Mononuclear cell (primary cell): ENCODE data around the gene HCFC1. TPM values are rescaled to one million over a fixed set of nuclear protein-coding genes. Genes with fewer than 3 reads are reported as not detected.

Experiments used
- H3K27me3 ChIP-seq: 2 replicates; pipeline ENCODE4 v1.6.0; 2011; ENCODE audit warnings: low read length, control low read depth; ENCODE audit not compliant: insufficient read depth
- H3K4me1 ChIP-seq: 2 replicates; pipeline ENCODE4 v1.5.1; 2011; ENCODE audit warnings: mild to moderate bottlenecking, low read length, control low read depth; ENCODE audit not compliant: insufficient read depth
- H3K4me3 ChIP-seq: 2 replicates; pipeline ENCODE4 v1.5.1; 2011; ENCODE audit warnings: mild to moderate bottlenecking, low read length, moderate library complexity
- H3K9me3 ChIP-seq: 2 replicates; pipeline ENCODE4 v1.5.1; 2011; ENCODE audit warnings: low read depth, mild to moderate bottlenecking, control low read depth, low read length
- total RNA-seq: library from RNA; depleted of rRNA; stranded (reverse); fragments of >200 nt; gene quantifications from one replicate; pipeline ENCODE4 v1.2.3, GENCODE V29; 2012

The HCFC1 gene
- total RNA-seq, 1 donor, result 26.4 TPM

DNA sequence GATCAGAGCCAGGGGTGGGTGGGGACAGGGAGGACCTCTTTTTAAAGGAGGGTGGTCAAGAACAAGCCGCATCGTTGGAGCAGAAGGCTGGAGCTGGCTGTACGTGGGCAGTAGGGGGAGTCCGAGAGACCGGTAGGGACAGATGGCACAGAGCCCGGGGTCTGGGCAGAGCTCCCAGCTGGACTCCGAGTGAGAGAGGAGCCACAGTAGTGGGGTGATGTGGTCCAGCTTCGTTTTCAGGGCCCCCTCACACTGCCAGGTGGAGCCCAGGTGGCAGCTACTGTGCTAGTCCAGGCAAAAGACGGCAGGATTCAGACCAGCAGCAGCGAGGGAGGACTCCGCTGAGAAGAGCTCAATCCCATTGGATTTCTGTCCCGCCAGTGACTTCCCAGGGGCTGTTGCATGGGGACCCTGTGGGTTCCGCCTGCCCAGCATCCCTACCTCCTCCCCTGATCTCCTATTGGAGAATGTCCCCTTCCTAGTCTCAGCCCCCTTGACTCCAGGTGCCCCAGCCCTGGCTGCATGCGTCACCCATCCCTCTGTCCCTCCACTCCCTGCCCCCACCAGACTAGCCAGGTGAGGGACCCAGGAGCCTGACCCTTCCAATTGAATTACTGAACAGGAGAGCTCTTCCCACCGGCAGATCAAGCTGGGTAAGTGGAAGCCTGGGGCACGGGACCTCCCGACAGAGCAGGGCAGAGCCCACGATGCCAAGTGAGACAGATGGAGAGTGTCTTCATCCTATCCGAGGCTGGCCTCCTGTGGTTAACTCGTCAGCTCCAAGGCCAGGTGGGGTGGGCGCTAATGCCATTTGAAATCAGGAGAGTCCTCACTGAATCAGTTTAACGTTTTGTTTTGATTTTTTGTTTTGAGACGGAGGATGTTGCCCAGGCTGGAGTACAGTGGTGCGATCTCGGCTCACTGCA lies 48.4 kb downstream of the HCFC1 start:
- Histone ChIP-seq H3K4me3 (no peak overlapping the region), H3K4me1 (peaks cover 40% of the 10 kb centered on the region)

DNA sequence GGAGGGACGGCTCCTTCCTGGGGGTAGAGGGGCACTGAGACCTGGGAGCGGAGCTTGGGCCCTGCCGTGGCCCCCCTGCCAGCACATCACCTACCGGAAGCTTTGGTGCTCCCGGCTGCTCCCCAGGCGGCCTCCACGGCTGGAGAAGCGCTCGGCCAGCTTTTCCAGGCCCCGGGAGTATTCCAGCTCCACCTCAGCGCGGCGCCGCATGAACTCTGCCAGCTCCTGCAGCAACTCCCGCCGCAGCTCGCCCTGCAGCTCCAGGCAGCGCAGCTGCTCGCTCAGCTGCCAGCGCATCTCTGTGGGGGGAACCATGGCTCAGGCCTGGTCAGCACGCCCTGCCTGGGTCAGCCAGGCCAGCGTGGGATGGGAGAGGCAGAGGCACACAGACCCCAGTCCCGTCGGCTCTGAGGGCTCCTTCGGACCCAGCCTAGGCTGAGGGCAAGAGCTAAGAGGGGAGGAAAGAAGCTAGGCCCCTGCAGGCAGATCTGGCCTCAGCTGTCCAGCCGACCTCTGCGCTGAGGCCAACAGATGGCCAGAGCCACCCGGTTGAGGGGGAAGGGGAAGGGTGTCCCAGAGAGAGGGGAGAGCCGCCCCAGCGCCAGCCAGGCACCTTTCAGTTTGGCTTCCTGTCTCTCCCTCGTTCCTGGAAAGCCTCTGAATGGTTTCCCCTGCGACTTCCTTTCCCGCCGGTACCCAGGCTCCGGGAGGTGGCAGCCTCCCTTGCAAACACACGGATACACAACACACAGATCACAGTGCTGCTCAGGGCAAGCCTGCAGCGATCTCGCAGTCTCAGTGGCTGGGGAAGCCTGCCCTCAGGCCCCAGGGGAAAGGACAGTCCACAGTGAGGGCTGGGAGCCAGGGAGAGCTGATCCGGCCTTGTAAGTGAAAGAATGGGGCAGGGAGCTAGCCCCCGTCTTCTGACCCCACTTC lies 49.8 kb downstream of the HCFC1 start:
- Histone ChIP-seq H3K9me3 (no peaks in the 10 kb centered on the region), H3K4me1 (peaks cover 32% of the 10 kb centered on the region), H3K4me3 (no peak overlapping the region), H3K27me3 (no peaks in the 10 kb centered on the region)

More for the DNA sequence above, 48.4 kb downstream of the HCFC1 start:
- no peaks in the 10 kb centered on the region for H3K27me3 ChIP-seq
- no peaks in the 10 kb centered on the region for H3K9me3 ChIP-seq

DNA sequence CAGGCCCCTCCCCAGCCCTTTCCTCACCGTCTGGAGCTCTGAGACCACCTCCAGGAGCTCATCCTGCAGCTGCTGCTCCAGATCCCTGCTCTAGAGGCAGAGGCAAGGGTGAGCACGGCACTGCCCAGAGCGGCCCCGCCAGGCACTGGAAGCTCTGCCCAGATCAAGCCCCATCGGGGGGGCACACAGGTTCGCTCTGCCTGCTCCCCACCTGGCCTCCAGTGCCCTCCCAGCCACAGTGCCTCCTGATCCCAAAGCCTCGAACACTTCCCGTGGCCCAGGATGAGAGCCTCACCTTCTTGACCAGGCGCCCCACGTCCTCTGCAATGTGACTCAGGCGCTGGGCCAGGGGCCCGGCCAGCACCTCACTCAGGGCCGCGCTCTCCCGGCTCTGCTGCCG lies 50.5 kb downstream of the HCFC1 start:
- H3K4me3 ChIP-seq, result no peak overlapping the region
- H3K9me3 ChIP-seq, result no peaks in the 10 kb centered on the region
- peaks cover 32% of the 10 kb centered on the region for H3K4me1 ChIP-seq
- H3K27me3 ChIP-seq, result no peaks in the 10 kb centered on the region

DNA sequence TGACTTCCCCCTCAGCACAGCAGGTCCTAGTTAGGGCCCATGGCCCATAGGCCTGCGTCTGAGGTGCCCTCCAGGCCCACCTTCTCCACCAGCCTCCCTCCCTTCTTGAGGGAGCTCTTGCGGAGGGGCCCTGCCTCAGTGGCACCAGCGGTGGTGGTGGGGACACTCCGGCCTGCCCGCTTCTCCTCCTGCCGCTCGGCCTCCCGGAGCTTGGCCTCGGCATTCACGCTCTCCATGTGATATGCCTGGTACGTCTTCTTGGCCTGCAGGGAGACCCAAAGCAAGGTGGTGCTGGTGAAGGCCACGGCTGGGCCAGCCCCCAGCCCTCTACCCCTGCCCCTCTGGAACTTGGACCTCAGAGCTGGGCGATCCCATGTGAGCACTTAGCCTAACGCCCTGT lies 51.1 kb downstream of the HCFC1 start:
- no peaks in the 10 kb centered on the region for H3K9me3 ChIP-seq
- H3K27me3 ChIP-seq, result no peaks in the 10 kb centered on the region
- peaks cover 32% of the 10 kb centered on the region for H3K4me1 ChIP-seq
- H3K4me3 ChIP-seq, result no peak overlapping the region

DNA sequence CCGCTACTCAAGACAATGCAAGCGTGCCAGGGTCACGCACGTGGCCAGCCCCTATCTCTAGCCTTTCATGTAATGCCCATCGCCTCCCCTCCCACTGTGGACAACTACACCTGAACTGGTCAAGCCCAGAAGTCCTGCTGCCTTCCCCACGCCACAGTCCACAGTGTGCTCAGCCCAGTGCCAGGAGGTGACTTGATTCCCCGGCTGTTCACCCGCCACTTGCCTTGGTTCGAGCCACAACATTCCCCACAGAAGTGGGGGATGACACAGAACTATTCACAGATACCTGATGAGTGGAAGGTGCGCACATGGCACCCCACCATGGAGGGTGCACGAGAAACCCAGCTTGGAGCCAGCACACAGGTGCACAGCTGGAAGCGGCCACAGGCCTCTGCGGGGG lies 52.3 kb downstream of the HCFC1 start:
- Histone ChIP-seq H3K4me3 (no peak overlapping the region), H3K9me3 (no peaks in the 10 kb centered on the region), H3K27me3 (no peaks in the 10 kb centered on the region), H3K4me1 (peaks cover 26% of the 10 kb centered on the region)

DNA sequence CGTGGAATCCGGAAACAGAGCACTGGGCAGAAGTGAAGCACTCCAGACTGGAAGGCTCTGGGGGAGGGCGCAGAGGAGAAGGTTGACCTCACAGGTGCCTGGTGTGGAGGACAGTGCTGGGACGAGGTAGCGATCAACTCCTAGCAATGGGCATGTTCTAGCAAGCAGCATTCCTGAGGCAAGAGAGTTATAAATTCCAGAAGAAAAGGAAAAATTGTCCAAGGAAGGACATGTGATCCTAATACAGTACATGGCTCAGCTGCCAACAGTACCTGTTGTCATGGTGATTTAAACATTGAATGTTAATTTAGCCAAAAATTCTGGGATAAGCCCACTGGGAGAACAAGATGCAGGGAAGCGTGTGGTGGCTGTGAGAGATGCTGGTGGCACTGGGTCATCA lies 53.7 kb downstream of the HCFC1 start:
- H3K27me3 ChIP-seq, result no peaks in the 10 kb centered on the region
- H3K4me3 ChIP-seq, result no peak overlapping the region
- peaks cover 14% of the 10 kb centered on the region for H3K4me1 ChIP-seq
- H3K9me3 ChIP-seq, result no peaks in the 10 kb centered on the region

DNA sequence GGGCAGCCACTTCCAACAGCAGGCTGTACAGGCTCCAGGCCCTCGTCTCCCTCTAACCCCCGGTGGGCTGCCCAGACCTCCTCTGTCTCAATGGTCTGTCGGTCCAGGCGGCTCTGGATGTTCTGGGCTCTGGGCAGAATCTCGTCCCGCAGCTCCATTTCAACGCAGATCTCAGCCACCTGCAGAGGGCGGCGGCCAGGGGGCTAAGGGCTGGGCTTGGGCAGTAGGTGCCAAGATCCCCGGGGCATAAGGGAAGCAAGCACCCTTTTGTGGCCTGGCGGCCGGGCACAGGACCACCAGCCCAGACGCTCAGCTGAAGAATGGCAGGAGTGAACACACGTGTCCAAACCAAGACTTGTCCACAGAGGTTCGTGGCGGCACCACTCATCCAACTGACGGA lies 57.9 kb downstream of the HCFC1 start:
- Histone ChIP-seq H3K4me3 (no peak overlapping the region), H3K4me1 (no peaks in the 10 kb centered on the region), H3K27me3 (no peaks in the 10 kb centered on the region), H3K9me3 (no peaks in the 10 kb centered on the region)

DNA sequence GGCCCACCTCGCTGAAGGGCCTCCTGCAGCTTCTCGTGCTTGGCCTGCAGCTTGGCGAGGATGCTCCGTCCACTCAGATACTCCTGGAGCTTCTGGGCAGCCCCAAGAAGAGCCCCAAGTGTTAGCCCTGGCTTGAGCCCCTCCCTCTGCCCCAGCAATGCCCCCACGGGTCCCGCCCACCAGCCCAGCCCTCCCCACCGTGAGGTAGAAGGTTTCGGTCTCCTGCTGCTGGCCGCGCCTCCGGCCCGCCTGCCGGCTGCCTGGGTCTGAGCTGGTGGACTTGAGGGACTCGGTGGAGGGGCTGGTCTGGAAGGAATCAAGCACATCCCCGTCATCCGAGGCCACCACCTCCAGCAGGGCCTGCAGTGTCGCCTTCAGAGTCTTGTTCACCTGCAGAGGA lies 58.4 kb downstream of the HCFC1 start:
- H3K27me3 ChIP-seq, result no peaks in the 10 kb centered on the region
- H3K4me1 ChIP-seq, result no peaks in the 10 kb centered on the region
- H3K9me3 ChIP-seq, result no peaks in the 10 kb centered on the region
- no peak overlapping the region for H3K4me3 ChIP-seq

DNA sequence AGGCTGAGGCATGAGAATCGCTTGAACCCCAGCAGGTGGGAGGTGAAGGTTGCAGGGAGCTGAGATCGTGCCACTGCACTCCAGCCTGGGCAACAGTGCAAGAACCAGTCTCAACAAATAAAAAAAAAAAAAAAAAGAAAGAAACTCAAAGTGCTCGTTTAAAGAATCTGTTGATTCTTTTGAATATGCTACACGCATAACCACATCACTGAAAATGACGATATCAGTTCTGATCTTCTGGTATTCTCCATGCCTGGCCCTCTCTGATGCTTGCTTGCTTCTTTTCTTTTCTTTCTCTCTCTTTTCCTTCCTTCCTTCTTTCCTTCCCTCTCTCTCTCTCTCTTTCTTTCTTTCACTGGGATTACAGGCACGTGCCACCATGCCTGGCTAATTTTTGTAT lies 59.8 kb downstream of the HCFC1 start:
- Histone ChIP-seq H3K9me3 (no peaks in the 10 kb centered on the region), H3K4me1 (no peaks in the 10 kb centered on the region), H3K27me3 (no peaks in the 10 kb centered on the region), H3K4me3 (no peak overlapping the region)

DNA sequence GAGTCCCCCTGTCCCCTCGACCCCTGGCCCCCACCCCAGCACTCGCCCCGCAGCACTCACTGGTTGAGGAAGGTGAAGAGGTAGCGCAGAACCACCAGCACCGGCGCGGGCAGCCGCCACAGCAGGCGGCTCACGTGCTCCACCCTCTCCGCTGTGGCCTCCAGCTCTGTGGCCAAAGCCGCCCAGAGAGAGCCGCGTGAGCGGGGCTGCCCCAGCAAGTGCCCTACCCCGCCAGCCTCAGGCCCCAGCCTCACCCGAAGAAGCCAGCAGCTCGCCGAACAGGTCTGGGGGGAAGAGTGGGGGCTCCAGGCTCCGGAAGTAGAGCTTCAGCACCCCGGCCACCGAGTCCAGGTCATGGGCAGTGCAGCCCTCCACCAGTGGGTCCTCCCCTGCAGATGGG lies 61.2 kb downstream of the HCFC1 start:
- H3K9me3 ChIP-seq, result no peaks in the 10 kb centered on the region
- no peaks in the 10 kb centered on the region for H3K27me3 ChIP-seq
- H3K4me1 ChIP-seq, result no peaks in the 10 kb centered on the region
- no peak overlapping the region for H3K4me3 ChIP-seq

DNA sequence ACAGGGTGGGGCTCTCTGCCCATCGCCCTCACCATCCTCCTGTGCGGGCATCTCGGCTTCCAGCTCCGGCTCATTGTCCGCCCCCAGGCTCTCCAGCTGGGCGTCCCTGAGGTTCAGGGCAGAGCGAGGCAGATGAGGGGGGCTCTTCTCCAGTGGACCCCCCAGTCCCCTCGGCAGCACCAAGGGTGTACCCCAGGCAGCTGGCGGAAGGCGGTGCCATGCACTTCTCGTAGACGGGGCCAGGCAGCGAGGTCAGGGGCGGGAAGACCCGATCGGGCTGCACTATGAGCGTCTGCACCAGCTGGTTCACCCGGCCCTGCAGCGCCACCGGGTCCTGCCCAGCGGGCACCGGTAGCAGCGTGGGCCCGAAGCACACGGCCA lies 61.6 kb downstream of the HCFC1 start:
- Histone ChIP-seq H3K4me3 (no peak overlapping the region), H3K27me3 (no peaks in the 10 kb centered on the region), H3K4me1 (peaks cover under 1% of the 10 kb centered on the region)

DNA sequence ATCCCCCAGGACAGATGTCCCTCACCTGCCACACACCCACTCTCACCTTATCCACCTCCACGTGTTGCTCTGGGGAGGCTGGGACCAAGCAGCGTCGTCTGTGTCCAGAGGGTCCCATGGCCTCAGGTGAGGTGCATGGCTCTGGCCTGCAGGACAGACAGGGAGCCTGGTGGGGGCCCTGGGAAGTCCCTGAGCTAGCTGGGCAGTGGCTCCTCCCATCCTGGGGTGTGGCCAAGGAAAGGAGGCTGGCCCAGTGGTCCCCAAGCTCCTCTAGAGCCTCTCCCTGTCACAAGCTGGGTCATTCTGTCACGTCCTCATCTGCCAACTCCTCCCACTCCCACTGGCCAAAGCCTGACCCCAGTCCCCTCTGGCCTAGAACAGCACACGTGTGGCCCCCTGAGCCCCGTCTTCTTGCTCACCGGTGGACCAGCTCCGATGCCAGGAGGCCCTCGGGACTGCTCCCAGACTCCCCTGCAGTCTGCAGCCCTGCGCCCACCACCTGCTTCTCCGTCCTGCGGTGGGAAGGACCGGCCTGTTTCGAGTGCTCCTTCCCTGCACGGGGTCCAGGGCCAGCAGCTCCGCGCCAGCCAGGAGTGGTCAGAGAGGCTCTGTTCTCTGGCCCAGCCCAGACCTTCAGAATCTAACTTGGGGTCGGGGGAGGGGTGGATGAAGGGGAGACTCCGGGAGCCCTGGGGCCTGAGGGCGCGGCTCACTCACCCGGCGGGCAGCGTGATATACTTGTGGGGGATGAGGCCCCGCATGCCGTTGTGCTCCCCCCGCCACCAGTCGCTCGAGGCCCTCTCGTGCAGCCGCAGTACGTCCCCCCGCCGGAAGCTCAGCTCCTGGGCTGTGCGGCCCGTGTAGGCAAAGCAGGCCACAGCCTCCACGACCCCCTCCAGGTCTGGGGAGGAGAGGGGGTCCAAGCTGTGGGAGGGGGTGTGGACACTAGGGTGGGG lies 62.3 kb downstream of the HCFC1 start:
- Histone ChIP-seq H3K4me3 (no peak overlapping the region), H3K9me3 (no peaks in the 10 kb centered on the region), H3K27me3 (no peaks in the 10 kb centered on the region), H3K4me1 (peaks cover 8% of the 10 kb centered on the region)

More for the DNA sequence above, 61.6 kb downstream of the HCFC1 start:
- no peaks in the 10 kb centered on the region for H3K9me3 ChIP-seq

DNA sequence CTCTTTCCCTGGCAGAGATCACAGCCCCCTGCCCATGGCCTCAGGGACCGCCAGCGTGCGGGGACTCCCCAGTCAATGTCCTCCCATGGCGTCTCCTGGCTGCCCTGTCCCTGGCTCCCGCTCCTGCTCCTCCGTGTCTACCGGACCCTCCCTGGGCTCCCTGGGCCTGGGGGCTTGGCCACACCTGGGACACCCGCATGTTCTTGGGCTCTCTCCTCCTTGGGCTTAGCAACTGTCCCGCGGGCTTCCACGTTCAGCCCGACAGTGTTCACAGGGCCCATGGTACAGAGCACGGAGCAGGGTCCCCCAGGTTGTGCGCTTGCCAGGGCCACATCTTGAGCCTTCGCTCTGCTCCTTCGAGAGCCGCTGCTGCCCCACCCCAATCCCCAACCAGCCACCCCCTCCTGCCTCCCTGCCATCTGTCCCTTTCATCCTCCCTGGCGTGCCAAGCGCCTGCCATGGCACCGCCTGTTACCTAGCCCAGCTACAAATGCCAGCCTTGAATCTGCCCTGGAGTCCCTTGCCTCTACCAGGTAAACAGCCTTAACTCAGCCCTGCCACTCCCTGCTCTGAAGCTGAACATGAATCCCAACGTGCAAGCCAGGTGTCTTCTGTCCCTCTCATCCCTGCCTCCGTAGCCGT lies 63.3 kb downstream of the HCFC1 start:
- Histone ChIP-seq H3K27me3 (no peaks in the 10 kb centered on the region), H3K4me1 (peaks cover 16% of the 10 kb centered on the region), H3K9me3 (no peaks in the 10 kb centered on the region), H3K4me3 (no peak overlapping the region)

DNA sequence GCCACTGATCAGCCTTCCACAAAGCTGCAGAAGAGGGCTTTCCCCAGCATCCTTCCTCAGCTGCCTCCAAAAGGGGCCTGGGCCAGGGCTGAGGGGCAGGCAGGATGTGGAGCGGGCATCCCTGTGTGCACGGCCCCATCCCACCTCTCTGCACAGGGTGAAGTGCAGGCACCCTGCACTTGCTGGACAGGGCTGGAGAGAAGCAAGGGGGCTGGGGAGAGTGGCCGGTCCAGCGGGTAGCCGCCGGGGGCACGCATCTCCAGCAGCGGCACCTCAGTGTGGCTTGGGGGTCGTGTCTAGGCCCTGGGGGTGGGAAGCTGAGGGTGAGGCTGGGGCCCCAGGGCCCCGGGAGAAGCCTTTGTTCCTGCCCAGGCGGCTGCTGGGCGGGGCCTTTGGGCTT lies 64.2 kb downstream of the HCFC1 start:
- peaks cover 25% of the 10 kb centered on the region for H3K4me1 ChIP-seq
- H3K9me3 ChIP-seq, result no peaks in the 10 kb centered on the region

More for the DNA sequence above, 64.2 kb downstream of the HCFC1 start:
- no peaks in the 10 kb centered on the region for H3K27me3 ChIP-seq
- H3K4me3 ChIP-seq, result no peak overlapping the region
